Colon (tissue), 2 donors: Measurements from ENCODE around the gene RIPK4.

ENCODE experiments used
- FAIRE-seq: peaks from 2 replicates; lab custom pipeline; 2012; peaks lifted over from hg19 to GRCh38; lab: Jason Lieb, UNC
- donor health status: control.
- donor health status: control.

Gene RIPK4

DNA sequence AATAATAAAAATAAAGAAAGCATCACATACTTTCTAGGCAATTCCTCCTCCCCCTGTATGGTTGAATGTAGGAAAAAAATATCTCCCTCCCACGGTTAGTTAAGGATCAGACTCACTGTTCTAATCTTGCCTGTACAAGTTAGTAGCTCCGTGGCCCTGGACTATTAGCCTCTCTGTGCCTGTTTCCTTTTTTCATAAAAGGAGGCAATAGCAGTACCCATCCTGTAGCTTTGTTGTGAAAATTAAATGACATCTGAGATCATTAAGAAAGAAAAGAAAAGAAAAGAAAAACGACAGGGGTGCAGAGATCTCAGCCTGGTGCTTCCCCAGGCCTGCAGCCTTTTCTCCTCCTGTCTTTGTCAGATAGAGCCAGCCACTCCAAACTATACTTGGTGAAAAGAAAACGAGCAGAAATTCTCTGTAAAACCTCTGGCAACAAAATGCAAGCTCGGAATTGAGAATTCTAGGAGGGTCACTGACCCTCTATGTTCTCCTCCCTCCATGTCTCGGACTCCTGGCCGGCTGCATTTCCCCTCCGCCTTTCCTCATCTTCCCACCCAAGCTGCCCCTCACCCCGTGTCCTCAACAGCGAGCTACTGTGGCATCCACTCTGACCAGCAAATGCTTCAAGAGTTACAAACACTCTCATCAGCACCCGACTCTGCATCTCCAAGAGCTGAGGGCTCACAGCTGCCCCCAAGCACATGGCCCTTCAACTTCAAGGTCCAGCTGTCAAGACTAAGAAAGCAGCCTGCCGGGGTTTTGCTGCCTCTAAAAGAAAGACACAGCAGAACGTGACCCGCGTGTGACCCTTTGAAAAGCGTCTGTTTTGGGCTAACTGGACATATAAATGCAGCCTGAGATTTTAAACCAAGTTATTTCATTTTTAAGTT is 13.6 kb downstream of the RIPK4 start:
- no peak for FAIRE-seq

DNA sequence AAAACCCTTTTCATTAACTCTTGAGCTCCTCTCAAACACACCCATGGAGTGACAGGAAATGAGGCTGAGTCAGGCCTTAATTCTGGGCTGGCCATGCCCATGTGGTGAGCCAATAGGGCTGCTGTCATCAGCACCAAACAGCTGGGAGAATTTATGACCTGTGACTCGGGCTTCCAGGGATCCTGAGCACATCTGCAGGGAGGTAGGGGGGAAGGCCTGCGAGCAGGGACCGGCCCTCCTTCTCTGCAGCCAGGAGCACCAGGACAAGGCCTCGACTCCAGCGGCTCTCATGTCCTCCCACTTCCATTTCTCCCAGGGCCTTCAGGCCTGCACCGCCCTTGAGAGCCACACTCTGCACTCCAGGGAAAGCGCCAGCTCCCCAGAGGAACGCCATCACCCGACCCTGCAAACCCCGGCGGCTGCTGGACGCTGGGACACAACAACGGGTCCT is 14.6 kb downstream of the RIPK4 start:
- FAIRE-seq, result no peak

GRCh38 chr21:41751611-41752011 is 15.2 kb downstream of the RIPK4 start:
- no peak for FAIRE-seq

DNA sequence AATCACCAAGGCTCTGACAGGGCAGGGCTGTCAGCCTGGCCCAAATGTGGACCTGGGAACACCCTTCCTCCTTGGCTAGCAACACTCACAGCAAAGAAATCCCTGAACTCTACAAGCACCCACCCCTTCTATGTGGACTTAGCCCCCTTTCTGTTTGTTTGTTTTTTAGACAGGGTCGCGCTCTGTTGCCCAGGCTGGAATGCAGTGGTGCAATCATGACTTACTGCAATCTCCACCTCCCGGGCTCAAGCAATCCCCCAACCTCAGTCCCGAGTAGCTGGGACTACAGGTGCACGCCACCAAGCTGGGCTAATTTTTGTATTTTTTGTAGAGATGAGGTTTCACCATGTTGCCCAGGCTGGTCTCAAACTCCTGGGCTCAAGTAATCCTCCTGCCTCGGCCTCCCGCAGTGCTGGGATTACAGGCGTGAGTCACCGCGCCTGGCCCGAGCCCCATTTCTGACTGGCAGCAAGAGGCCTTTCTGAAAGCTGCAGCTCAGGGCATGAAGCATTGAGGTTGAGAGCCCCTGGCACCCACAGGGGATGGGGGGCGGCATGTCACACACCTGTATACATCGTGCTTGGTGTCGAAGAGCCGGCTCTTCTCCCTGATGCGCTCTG is 16.2 kb downstream of the RIPK4 start:
- no peak for FAIRE-seq

GRCh38 chr21:41750051-41750450 is 16.8 kb downstream of the RIPK4 start:
- no peak for FAIRE-seq

- no peak for FAIRE-seq
Observed at GRCh38 chr21:41749286-41749685, 17.6 kb downstream of the RIPK4 start.

GRCh38 chr21:41747943-41748738 is 18.7 kb downstream of the RIPK4 start:
- FAIRE-seq, result no peak

DNA sequence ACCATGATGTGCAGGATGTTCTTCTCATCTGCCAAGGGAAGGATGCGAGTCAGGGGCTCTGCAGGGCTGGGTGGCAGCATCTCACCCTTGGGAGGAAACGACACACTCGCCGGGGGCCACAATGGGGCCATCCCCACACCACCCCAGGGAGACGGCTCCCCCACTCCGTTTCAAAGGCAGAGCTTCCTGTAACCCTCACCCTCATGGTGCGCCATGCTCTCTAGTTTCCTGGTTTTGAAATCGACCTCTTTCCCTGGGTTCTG is 20.2 kb downstream of the RIPK4 start:
- FAIRE-seq, result no peak

DNA sequence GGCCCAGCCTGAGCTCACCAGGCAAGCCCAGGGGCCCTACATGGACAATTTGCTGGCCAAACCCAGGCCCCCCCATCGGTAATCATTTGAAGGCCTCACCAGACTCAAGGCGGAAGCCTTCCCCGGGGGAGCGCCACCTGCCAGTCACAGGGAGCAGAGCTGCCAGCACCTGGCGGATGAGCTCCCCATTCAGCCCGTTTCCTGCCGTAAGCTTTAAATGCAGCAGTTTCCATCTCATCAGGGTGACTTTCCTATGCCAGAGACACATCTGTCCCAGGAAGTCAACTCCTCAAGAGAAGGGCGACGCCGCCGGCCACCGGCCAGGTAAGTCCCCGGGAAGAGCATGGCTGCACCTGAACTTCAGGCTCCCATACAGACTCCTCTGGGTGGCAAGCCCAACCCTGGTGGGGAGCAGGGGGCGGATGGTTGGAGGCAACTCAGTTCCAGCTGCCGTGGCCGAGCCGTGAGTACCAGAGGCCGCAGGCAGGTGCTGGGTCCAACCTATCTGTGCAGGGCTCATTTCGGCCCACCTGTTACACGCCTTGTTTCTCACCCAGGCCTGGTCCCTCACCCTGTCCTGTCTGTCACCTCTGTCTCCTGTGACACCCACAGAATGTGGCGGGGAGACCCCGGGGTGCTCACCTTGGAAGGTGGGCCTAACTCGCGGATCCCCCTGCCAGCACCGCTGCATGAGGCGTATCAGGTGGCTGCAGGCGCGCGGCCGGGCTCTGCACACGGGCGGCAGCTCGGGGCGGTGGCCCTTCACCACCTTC is 20.7 kb downstream of the RIPK4 start:
- FAIRE-seq, result no peak

DNA sequence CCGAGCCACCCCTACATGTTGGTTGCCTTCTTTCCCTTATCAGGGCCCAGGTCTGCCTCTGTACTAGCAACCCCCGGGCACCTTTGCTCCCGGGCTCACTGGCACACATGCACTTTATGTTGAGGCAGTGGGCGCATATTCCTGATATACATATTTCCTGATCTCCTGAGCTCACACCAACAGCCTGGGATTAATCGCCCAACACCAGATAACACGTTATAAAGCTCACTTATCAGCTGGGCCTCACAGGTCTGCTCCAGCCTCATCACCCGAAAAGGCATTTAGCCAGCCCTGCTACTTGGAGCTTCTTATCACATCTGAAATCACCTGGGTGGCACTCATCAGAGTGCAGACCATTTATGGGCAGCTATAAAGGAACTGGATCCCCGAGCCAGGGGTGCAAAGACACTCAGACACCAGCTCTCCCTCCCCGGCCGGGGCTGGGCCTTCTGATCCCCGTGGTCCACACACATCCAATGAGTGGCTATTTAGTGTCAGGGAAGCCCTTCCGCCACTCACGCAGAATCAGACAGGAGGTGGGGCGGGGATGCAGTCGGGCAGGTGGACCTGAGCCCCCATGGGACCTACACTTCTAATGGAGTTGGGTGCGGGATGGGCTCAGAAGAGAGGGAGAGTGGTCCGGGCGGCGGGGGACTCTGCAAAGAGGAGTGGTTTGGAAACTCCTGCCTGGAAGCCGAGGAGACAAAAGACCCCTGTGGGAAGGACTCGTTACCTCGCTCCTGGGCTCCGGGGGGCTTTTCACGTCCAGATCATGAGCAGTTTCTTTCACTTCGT is 21.6 kb downstream of the RIPK4 start:
- FAIRE-seq, result no peak

DNA sequence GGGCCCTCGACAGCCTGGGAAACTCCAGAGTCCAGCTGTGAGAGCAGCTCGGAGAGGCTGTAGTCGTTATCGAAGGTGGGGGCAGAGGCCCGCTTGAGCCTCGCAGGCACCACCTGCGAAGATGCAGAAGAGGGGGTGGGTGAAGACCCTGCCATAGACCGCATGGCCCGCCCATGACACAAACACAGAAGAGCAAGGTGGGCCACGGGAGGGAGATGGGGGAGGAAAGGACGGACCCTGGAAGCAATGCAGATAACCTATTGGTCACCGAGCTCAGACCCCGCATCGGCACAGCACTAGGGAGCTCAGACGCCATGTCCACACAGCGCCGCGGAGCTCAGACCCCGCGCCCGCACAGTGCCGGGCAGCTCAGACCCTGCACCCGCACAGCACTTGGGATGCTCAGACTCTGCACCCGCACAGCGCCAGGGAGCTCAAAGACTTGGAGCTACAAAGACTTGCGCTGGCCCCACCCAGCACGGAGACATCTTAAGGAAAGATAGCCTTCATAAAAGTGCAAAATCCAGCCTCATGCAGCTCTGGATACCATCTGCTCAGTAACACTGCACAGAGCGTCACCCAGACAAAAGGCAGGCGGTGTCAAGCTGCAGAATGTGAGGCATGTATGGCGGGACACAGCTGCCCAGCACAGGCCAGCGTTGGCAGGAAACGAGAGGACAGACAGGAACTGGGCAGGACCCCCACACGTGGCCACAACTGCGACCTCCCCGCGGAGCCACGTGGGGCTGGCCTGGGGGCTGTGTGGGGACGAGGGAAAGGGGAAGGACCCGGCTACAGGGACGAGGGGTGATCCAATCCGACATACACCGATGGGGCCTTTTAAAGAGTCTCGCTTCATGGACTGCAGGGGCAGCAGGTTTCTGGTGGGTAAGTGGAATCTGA is 22.6 kb downstream of the RIPK4 start:
- FAIRE-seq, result no peak

GRCh38 chr21:41743321-41744027 is 23.4 kb downstream of the RIPK4 start:
- no peak for FAIRE-seq

DNA sequence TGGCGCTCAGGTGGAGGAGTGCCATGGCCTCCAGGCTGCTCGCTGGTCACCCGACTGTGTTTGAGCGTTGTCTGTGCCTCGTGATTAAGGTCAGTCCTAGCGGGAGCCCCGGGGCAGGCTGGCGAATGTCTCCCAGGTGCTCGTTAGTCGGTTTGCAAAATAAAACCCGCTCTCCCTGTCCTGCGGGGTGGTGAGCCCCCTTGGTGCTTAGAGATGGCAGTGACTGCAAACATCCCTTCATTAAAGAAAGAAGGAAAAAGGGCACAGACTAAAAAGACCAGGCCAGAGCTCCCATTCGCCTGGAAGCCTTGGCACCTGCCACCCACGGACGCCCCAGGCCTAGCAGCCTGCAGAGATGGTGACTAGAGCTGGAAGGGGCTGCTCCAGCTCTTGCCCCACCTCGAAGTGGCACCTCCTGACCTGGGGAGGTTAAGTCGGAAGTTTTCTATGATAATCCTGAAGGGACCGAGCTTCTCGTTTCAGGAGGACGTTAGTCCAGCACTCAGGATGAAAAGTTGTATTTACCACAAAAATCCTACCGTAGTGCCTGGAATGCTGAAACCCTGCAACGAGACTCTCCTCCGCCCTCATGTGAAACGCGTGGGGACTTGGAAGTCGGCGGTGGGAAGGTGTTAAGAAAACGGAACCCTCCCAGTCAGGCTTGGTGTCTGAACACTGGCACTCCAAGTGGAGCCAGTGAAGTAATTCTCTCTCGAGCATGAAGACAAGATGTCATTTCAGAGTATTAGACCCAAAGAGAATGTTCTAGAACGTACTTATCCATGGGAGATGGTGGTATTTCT is 24.6 kb downstream of the RIPK4 start:
- FAIRE-seq, result no peak

DNA sequence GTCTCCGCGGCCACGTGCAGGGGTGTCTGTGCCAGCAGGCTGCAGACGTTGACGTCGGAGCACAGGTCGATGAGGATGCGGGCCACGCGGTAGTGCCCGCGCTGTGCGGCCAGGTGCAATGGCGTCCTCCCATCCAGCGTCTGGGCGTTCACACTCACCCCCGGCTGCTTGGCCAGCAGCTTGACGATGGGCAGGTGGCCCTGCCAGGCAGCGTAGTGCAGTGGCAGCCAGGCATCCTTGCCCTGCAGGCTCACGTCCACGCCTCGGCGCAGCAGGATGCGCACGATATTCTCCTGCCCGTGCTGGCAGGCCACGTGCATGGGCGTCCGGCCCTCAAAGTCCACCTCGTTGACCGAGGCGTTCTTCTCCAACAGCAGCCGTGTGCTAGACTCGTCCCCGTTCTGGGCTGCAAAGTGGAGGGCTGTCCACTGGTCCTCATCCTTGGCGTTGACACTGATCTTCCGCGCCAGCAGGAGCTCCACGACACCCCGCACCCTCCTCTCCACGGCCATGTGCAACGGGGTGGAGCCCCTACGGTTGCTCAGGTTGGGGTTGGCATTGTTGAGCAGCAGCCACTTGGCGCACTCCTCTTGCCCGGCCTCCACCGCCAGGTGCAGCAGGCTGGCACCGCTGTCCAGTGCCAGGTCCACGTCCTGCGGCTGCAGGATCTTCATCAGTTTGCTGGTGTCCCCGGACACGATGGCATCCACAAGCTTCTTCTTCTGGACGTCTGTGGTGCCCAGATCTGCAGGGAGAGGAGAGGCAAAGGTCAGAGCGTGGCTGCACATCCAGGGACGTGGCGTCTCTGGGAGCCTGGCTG is 25.4 kb downstream of the RIPK4 start:
- FAIRE-seq, result no peak

GRCh38 chr21:41740604-41741252 is 26.1 kb downstream of the RIPK4 start:
- no peak for FAIRE-seq

DNA sequence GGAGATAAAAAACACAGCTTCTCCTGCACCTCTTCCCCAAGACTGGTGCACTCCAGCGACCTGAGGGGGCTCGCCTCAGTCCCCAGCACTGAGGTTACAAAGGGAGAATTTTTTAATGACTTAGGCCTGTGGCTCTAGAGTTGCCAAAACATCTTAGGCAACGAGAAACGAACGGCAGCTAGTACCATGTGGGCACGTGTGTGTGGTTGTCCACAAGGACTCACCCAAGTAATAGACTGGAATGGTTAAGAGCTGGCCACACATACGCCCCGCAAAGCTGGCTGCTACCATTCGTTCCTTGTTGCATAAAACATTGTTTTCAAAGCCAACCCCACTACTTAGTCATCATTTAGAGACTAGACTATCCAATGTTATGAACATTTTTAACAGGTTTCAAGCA is 26.9 kb downstream of the RIPK4 start:
- no peak for FAIRE-seq

- no peak for FAIRE-seq
Observed at GRCh38 chr21:41739011-41739410, 27.8 kb downstream of the RIPK4 start.
